DMS53 (cell line): Measurements from ENCODE around the gene STAP2.
"Not testable (repeated sequence)": the region's sequence is repeated elsewhere in the genome, so short reads cannot be mapped to it uniquely, and the experiment has no call there.

ENCODE experiments used
- DNase-seq: peaks from one replicate; lab custom pipeline; 2025; lab: John Stamatoyannopoulos, UW

The STAP2 gene

GRCh38 chr19:4298810-4299550 lies 39.6 kb downstream of the STAP2 start:
- no peak for DNase-seq

- no peak for DNase-seq
Measured at GRCh38 chr19:4297901-4298809, 40.5 kb downstream of the STAP2 start.

DNA sequence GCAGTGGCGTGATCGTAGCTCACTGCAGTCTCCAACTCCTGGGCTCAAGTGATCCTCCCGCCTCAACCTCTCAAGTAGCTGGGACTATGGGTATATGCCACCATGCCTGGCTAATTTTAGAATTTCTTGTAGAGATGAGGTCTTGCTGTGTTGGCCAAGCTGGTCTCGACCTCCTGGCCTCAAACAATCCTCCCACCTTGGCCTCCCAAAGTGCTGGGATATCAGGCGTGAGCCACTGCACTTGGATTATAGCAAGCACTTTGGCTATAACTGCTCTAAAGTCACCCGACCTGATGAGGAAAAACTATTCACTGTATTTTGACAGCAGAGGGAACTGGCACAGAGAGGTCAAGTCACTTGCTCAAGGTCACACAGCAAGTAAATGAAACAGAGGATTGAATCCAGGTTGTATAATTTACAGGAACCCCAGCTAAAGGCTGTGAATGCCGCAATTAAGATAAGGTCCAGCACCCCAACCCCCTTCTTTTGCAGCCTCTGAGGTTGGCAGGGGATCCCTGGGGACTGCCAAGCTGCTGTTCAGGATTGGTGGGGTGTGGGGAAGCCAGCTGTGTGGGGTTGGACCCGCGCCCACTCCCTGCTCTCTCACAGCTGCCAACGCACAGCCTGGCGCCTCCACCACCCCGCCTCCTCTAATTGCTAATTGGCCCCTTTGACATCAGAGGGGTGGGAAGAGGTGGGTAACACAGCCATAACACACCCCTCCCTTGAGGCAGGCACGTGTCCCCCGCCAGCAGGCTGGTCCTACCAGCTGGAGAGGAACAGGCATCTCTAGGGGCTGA lies 42.5 kb downstream of the STAP2 start:
- no peak for DNase-seq

DNA sequence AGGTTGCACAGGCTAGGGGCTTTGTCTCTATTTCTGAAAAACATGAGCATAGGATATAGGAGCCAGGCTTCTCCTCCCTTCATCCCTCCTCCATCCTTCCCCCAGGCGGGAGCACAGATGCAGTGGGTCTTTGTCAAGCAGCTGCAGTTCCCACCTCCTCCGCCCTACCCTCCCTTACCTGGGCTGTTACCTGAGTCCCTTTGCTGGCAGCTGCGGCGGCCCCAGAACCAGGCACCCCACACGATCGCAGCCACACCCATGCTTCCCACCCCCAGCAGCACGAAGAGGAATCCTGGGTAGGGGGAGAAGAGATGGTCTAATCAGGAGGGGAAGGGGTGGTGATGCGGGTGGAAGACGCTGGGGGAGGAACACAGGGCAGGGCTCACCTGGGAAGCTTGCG lies 44.2 kb downstream of the STAP2 start:
- no peak for DNase-seq

DNA sequence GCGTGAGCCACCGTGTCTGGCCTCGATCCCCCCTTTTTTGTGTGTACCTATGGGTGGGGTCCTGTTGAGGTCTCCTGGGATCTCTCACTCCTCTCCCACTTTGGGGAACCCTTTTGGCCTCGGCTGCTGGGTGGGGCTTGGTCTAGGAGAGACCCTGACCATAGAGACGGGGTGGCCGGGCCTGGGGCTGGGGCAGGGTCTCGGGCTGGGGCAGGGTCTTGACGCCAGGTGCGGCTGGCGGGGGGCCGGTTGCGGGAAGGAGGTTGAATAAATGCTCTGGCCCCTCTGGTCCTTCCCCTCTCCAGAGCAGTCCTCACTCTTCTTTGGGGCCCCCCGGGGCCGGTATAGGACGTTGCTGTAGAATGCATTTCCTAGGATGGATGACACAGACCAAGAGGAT lies 46.1 kb downstream of the STAP2 start:
- no peak for DNase-seq

- DNase-seq, result no peak
Measured at GRCh38 chr19:4291184-4291732, 47.4 kb downstream of the STAP2 start.

- DNase-seq, result no peak
Measured at GRCh38 chr19:4288091-4288777, 50.4 kb downstream of the STAP2 start.

DNA sequence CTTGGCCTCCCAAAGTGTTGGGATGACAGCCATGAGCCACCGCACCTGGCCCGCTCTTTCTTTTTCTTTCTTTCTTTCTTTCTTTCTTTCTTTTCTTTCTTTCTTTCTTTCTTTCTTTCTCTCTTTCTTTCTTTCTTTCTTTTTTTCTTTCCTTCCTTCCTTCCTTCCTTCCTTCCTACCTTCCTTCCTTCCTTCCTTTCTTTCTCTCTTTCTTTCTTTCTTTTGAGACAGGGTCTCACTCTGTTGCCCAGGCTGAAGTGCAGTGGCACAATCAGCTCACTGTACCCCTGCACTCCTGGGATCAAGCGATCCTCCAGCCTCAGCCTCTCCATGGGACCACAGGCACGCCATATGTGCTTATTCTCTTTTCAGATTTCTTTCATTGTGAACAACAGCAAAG lies 52.5 kb downstream of the STAP2 start:
- DNase-seq, result not testable (repeated sequence)

DNA sequence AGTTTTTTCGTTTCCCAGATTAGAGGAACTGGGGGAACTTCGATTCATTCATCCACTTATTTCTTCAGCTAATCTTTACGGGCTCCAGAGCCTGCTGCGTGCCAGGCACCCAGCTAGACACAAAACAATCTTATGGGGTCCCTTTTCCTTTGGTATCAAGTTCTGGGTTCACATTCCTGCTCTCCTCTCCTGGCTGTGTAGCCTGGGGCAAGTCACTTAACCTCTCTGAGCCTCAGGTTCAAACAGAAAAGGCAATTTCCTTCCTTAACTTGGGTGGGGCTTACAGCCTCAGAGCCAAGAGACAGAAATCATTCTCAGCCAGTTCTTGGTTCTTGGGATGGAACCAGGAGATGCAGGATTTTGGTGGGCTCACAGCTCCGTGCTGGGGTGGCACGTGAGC lies 53.7 kb downstream of the STAP2 start:
- DNase-seq, result no peak

- DNase-seq, result peak; percentile 41
Measured at GRCh38 chr19:4284176-4284958, 54.3 kb downstream of the STAP2 start.

DNA sequence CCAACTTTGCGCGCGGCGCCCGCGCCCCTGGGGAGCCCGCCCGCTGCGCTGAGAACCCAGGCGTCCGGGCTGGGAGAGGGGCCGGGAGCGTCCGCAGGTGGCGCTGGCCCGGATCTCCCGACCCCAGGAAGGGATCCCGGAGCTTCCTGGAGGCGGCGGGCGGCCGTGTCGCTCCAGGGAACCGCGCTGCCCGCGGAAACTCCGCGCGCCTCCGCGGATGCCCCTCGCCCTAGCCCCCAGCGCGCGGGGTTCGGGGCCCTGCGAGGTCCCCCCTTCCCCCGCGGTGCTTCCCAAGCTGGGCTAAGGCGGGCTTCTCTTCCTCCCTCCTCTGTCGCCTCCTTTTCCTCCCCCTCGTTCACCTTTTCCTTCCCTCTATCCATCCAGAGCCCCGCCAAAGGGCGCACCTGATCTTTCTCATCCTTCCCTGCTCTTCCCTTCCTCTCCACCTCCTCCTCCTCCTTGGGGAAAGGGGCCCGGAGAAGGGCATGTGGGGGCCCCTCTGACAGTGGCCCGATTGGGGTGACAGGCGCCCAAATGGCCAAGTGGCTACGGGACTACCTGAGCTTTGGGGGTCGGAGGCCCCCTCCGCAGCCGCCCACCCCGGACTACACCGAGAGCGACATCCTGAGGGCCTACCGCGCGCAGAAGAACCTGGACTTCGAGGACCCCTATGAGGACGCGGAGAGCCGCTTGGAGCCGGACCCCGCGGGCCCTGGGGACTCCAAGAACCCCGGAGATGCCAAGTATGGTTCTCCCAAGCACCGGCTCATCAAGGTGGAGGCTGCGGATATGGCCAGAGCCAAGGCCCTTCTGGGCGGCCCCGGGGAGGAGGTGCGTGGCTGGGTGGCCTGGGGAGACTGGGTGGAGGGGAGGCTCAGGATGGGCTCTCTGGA lies 58.9 kb downstream of the STAP2 start:
- no peak for DNase-seq

GRCh38 chr19:4279267-4279529 lies 59.4 kb downstream of the STAP2 start:
- DNase-seq, result no peak

DNA sequence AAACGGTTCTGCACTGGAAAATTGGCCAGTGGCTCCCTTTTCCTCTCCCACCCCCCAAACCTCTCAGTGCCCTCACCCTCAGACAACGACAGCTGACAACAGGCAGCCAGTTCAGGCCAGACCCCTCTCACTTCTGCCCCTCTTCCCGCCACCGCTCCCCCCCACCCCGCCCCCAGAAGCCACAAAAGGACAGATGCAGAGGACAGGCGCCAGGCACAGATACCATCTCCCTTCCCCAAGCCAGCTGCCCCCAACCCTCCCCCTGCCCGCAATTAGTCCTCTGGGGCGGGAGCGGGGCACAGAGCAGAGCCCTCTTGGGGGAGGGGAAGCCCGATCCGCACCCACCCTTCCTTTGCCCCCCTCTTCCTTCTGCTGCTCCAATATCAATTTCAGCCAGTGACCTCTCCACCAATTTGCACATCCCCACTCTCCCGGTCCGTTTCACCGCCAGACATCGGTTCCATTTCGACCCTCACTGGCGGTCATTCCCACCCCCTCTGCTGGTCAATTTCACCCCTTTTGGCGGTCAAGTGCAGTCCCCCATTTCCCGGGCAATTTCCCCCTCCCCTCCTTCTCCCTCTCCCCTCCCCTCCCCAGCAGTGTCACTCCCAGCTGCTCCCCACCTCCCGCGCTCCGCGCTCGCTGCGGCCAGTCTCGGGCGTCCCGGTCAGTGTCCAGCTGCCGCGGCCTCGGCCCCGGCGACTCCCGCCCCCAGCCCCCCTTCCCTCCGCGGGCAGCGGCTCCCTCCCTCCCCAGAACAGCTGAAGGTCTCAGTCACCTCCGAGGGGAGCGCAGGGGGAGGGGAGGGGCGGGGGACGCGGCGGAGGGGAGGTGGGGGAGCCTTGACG lies 60.0 kb downstream of the STAP2 start, which contains the start of gene SHD:
Gene SHD, plus strand, starts transcription at position 848 of the 848 bp plus-strand sequence. CDS start 798 bp downstream, outside the sequence.
- DNase-seq, result no peak

- DNase-seq, result no peak
Measured at GRCh38 chr19:4278010-4278409, 60.6 kb downstream of the STAP2 start.

- DNase-seq, result peak; percentile 20
Measured at GRCh38 chr19:4277191-4277696, 61.4 kb downstream of the STAP2 start.

DNA sequence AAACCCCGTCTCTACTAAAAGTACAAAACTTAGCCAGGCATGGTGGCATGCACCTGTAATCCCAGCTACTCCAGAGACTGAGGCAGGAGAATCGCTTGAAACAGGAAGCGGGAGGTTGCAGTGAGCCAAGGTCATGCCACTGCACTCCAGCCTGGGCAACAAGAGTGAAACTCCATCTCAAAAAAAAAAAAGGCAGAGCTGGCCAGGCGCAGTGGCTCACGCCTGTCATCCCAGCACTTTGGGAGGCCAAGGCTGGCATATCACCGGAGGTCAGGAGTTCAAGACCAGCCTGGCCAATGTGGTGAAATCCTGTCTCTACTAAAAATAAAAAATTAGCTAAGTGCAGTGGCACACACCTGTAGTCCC lies 64.3 kb downstream of the STAP2 start:
- DNase-seq, result not testable (repeated sequence)
